Naive B cell (primary cell): ENCODE results near the gene GSTK1. TPM values are rescaled to one million over a fixed set of nuclear protein-coding genes. Genes with fewer than 3 reads are reported as not detected.
"Not testable (repeated sequence)": the region's sequence is repeated elsewhere in the genome, so short reads cannot be mapped to it uniquely, and the experiment has no call there.

Experiments
- ATAC-seq, 2 donors: fragments of 150-1000 bp; cut with Tn5 transposase; 2 replicates each; pipeline ENCODE4 v1.10.0; 2021; ENCODE audit warnings: low read depth in 2 of 2, mild to moderate bottlenecking in 2 of 2, moderate library complexity in 2 of 2
- DNase-seq: peaks from one replicate; pipeline ENCODE4 v3.0.0; 2022
- H3K27ac Mint-ChIP-seq, 6 donors: one replicate each; pipeline ENCODE4 v1.8.0; 2020 to 2022; ENCODE audit warnings: mild to moderate bottlenecking in 6 of 6, mixed read lengths in 6 of 6, moderate library complexity in 5 of 6, inconsistent platforms in 2 of 6
- H3K27me3 Mint-ChIP-seq, 3 donors: one replicate each; pipeline ENCODE4 v1.8.0; 2021 to 2022; ENCODE audit warnings: mixed read lengths in 3 of 3, mild to moderate bottlenecking in 1 of 3
- H3K36me3 Mint-ChIP-seq, 2 donors: one replicate each; pipeline ENCODE4 v1.8.0; 2020 to 2022; ENCODE audit warnings: mixed read lengths in 2 of 2, inconsistent platforms in 1 of 2, mild to moderate bottlenecking in 1 of 2
- H3K4me1 Mint-ChIP-seq, 3 donors: one replicate each; pipeline ENCODE4 v1.8.0; 2020 to 2022; ENCODE audit warnings: mixed read lengths in 3 of 3, inconsistent platforms in 1 of 3, mild to moderate bottlenecking in 1 of 3, moderate library complexity in 1 of 3
- H3K4me3 Mint-ChIP-seq, 8 donors: one replicate each; pipeline ENCODE4 v1.8.0; 2020 to 2022; ENCODE audit warnings: mild to moderate bottlenecking in 8 of 8, mixed read lengths in 8 of 8, moderate library complexity in 8 of 8, inconsistent platforms in 2 of 8
- H3K9me3 Mint-ChIP-seq, 7 donors: one replicate each; pipeline ENCODE4 v1.8.0; 2020 to 2022; ENCODE audit warnings: mixed read lengths in 7 of 7, mild to moderate bottlenecking in 5 of 7, inconsistent platforms in 2 of 7, moderate library complexity in 1 of 7
- polyA plus RNA-seq, 6 donors: library from polyadenylated mRNA; unstranded; fragments of 300-500 nt; fragmentation: Illumina TruSeq; gene quantifications; one replicate each; pipeline ENCODE4 v1.2.3, GENCODE V29; 2021; ENCODE audit warnings: low read depth in 6 of 6

The GSTK1 gene
- polyA plus RNA-seq, 6 donors from 2014 or later, result 180 to 225 (median 204) TPM

DNA sequence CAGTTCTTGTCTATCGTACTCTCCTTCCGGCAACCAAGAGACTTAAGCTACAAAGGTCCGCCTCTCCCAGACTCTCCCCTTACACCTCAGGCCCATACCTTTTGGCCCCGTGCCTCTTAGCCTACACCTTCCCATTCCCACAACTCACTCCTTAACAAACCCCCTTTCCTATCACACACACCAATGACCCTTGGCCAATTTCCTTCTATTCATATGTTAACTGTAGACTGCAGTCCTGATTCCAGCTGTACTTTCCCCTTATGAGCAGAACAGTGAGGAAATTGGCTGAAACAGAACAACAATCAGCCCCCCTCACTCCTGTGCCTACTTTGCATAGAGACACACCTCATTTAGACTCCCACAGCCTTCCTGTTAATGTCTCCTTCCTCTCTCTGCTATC lies 20.1 kb downstream of the GSTK1 start:
- H3K4me3 Mint-ChIP-seq, result peak overlapping the region in 7 of 8 donors; percentile 35 to 76 (median 74)

DNA sequence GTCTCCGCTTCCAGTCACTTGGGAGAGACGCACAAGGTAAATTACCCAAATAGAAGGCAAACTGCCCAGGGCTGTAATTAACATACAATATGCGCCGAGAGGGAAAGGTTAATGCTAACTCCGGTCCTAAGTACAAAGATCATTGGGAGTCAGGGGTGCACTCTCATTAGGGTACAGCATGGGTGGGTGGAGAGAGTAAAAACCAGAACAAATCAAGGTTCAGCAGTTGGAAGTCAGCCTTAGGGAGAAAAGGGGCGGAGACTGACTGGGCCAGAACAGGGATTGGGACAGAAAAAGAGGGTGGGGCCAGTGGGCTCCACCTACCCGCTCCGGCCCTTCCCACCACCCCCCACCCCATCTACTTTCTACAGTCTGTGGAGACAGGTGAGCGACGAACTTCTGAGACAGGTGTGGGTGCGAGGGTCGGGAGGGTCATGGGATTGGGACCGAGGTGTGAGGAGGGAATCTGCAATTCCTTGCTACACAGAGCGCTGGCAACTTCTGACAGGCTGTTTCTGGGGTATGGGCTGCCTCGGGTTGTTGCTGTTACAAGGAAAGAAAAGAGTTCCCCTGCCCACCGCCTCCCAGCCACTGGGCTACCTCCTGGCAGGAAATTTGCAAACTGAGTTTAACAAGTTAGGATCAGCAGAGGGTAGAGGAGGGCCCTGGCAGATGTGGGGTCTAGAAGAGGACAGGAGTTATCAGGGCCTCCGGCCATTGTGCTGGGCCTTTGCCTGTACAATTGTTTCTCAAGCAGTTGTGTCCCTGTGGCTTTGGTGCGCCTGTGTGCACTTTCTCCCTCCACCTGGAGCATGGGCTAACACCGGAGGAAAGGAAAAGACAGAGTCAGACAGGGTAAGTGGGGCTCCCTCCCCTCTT lies 21.6 kb downstream of the GSTK1 start, which contains the start of gene TMEM139:
TMEM139 (plus strand) TSS at position 368 of the 879 bp plus-strand sequence. CDS start 1,000 bp downstream, outside the sequence.
- Mint-ChIP-seq H3K36me3 (no peaks in the 10 kb centered on the region), H3K27me3 (no peaks in the 10 kb centered on the region), H3K4me1 (peaks cover 36 to 54% (median 47%) of the 10 kb centered on the region in 3 donors), H3K9me3 (no peaks in the 10 kb centered on the region), H3K4me3 (peak within 1 kb of the TSS in 7 of 8 donors; percentile 2 to 76 (median 48)), H3K27ac (peak within 1 kb of the TSS in 5 of 6 donors; percentile 39 to 97 (median 80))
- no peak for DNase-seq
- ATAC-seq, result no peak

More for the DNA sequence above, 20.1 kb downstream of the GSTK1 start:
- Mint-ChIP-seq H3K27me3 (no peaks in the 10 kb centered on the region), H3K27ac (peak overlapping the region in 4 of 6 donors; percentile 26 to 89 (median 82)), H3K4me1 (peaks cover 27 to 53% (median 40%) of the 10 kb centered on the region in 3 donors), H3K9me3 (no peaks in the 10 kb centered on the region), H3K36me3 (no peaks in the 10 kb centered on the region)
- ATAC-seq (peak in 1 of 2 donors; percentile 10), DNase-seq (no peak)

DNA sequence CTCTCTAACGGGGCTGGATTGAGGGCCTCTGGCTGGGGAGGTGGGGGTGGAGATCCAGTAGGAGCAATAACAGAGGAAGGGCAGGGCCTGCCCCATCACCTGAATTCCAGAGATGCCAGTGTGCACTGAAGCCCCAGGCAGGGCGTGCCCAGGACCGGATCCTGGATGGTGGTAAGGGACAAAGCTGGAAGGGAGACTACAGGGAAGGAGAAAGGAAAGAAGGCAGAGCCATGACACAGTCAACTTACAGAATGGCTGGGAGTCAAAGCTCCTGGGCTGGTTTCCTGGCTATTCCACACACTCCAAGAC lies 22.2 kb downstream of the GSTK1 start:
- peaks cover 34 to 56% (median 47%) of the 10 kb centered on the region in 3 donors for H3K4me1 Mint-ChIP-seq

DNA sequence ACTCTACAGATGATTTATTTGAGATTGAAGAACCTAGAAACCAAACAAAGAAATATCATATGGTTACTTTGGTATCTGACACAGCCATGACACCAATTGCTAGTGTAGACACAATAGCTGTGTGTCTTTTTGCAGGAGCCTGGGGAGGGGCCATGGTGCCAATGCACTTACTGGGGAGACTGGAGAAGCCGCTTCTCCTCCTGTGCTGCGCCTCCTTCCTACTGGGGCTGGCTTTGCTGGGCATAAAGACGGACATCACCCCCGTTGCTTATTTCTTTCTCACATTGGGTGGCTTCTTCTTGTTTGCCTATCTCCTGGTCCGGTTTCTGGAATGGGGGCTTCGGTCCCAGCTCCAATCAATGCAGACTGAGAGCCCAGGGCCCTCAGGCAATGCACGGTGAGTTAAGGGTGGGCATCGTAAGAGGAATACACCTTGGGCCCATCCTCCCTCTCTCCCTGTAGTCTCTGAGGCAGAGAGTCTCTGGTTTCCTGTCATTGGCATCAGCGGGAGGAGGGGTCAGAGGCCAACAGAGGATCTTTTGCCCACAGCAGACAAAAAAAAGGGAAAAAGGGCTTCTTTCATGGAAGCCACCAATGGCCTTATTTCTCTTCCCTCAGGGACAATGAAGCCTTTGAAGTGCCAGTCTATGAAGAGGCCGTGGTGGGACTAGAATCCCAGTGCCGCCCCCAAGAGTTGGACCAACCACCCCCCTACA lies 22.7 kb downstream of the GSTK1 start:
- H3K36me3 Mint-ChIP-seq, result no peaks in the 10 kb centered on the region
- H3K27me3 Mint-ChIP-seq, result no peaks in the 10 kb centered on the region
- peak overlapping the region in 2 of 8 donors; percentile 33 to 58 for H3K4me3 Mint-ChIP-seq
- no peaks in the 10 kb centered on the region for H3K9me3 Mint-ChIP-seq
- no peak for DNase-seq
- ATAC-seq, result no peak
- peaks cover 35 to 58% (median 48%) of the 10 kb centered on the region in 3 donors for H3K4me1 Mint-ChIP-seq
- H3K27ac Mint-ChIP-seq, result peak overlapping the region in 1 of 6 donors; percentile 97

More for the DNA sequence above, 22.2 kb downstream of the GSTK1 start:
- ATAC-seq (no peak), DNase-seq (no peak)
- Mint-ChIP-seq H3K4me3 (peak overlapping the region in 1 of 8 donors; percentile 2), H3K9me3 (no peaks in the 10 kb centered on the region), H3K36me3 (no peaks in the 10 kb centered on the region), H3K27ac (peak overlapping the region in 3 of 6 donors; percentile 77 to 97 (median 78)), H3K27me3 (no peaks in the 10 kb centered on the region)

DNA sequence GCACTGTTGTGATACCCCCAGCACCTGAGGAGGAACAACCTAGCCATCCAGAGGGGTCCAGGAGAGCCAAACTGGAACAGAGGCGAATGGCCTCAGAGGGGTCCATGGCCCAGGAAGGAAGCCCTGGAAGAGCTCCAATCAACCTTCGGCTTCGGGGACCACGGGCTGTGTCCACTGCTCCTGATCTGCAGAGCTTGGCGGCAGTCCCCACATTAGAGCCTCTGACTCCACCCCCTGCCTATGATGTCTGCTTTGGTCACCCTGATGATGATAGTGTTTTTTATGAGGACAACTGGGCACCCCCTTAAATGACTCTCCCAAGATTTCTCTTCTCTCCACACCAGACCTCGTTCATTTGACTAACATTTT lies 23.3 kb downstream of the GSTK1 start:
- ATAC-seq (no peak), DNase-seq (no peak)
- no peaks in the 10 kb centered on the region for H3K9me3 Mint-ChIP-seq
- H3K4me1 Mint-ChIP-seq, result peaks cover 40 to 63% (median 53%) of the 10 kb centered on the region in 3 donors
- H3K27me3 Mint-ChIP-seq, result no peaks in the 10 kb centered on the region
- peak overlapping the region in 6 of 8 donors; percentile 19 to 96 (median 57) for H3K4me3 Mint-ChIP-seq
- peaks cover 0 to 5% of the 10 kb centered on the region in 2 donors for H3K36me3 Mint-ChIP-seq
- H3K27ac Mint-ChIP-seq, result peak overlapping the region in 3 of 6 donors; percentile 5 to 63 (median 22)

DNA sequence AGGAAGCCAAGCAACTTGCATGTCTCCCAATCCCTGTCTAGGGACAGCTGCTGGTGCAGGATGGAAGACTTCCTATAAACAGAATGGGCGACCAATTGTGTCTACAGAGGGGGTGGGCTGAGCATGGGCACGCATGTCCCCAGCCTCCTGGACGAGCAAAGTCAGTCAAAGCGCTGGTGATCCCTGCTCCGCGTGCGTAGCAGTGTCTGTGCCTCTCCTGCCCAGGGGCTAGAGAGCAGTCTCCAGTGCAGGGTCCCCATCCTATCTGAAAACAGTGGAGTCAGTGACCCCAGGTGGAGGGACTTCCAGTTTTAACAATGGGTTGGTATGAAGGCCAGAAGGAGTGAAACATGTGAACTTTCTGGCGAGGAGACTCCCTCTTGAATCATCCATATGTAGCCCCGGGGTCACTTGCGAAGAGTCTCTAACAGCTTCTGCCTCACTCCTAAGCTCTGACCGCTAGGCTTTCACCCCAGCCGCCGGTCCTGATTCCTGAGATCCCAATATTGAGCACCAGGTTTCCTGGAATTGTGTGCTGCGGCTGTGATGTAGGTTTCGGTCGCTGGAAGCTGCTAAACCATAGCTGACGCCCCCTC lies 24.2 kb downstream of the GSTK1 start:
- H3K27me3 Mint-ChIP-seq, result no peaks in the 10 kb centered on the region
- peaks cover 0 to 7% of the 10 kb centered on the region in 2 donors for H3K36me3 Mint-ChIP-seq
- peak overlapping the region; percentile 93 to 99 (median 98) for H3K4me3 Mint-ChIP-seq
- H3K4me1 Mint-ChIP-seq, result peaks cover 42 to 71% (median 56%) of the 10 kb centered on the region in 3 donors
- DNase-seq (no peak), ATAC-seq (no peak)
- no peaks in the 10 kb centered on the region for H3K9me3 Mint-ChIP-seq
- H3K27ac Mint-ChIP-seq, result peak overlapping the region; percentile 88 to 97 (median 92)

DNA sequence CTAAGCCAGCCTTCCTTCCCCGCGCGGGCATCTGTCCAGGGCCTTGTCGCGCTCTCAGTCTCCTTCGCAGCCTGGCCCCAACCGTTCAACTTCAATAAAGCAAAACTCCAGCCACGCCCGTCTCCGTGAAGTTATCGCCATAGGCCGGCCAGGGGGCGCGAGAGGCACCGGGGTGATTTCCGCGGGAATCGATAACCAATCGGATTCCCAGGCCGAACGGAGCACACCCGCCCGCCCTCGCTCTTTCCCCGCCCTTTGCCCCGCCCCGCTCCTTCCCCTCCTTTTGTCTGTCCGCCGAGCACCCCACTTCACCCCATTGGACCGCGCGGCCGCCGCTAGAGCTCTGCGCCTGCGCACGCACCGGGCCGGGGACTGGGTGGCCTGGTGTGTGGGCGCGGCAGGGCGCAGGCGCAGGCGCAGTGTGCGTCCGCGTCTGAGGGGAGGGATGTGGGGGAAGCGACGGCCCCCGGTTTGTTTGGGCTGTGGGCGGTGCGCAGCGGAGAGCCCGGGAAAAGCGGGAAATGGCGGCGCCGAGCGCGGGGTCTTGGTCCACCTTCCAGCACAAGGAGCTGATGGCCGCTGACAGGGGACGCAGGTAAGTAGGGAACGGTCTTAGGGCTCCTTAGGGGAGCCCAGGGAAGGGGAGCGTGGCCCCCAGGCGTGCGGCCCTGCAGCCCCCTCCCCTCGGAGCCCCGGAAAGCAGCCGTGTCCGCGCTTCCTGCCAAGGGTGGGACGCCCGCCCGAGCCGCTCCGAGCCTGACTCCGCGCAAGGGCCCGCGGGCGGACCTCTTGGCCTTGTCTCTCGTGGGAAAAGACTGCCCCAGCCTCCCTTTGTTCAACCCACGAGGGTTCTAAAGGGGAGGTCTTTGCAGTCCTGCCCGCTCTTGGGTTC lies 24.9 kb downstream of the GSTK1 start, which contains the start of gene CASP2:
CASP2 (plus strand) TSS at position 417 of the 892 bp plus-strand sequence; CDS start at position 522, 105 bp downstream.
- ATAC-seq (peak; percentile 89 to 91), DNase-seq (peak; percentile 99)
- Mint-ChIP-seq H3K27ac (peak within 1 kb of the TSS; percentile 90 to 97 (median 96)), H3K36me3 (peaks cover 0 to 7% of the 10 kb centered on the region in 2 donors), H3K4me1 (peaks cover 41 to 71% (median 55%) of the 10 kb centered on the region in 3 donors), H3K27me3 (no peaks in the 10 kb centered on the region), H3K4me3 (peak within 1 kb of the TSS; percentile 93 to 99 (median 98)), H3K9me3 (no peaks in the 10 kb centered on the region)

DNA sequence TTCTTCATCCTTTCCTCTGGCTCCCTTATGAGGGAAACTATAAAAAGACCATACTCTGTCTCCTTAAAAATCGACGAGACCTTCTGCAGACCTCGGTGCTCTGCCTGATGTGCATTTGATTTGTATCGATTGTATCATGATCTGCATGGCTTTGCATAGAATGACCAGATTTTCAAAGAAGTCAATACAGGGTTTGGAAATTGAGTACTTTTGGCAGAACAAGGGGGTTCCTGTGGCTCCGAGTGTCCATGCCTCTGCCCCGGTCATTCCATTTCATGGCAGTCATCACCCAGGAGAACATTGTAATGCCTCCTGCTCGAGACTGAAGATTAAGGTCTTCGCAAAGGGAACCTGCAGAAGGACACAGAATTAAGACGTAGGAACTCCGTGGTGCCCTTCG lies 25.6 kb downstream of the GSTK1 start:
- Mint-ChIP-seq H3K27me3 (no peaks in the 10 kb centered on the region), H3K9me3 (no peaks in the 10 kb centered on the region), H3K4me3 (peak overlapping the region; percentile 93 to 99 (median 98)), H3K36me3 (peaks cover 0 to 7% of the 10 kb centered on the region in 2 donors), H3K4me1 (peaks cover 35 to 71% (median 48%) of the 10 kb centered on the region in 3 donors), H3K27ac (peak overlapping the region in 5 of 6 donors; percentile 90 to 96 (median 95))
- DNase-seq (no peak), ATAC-seq (no peak)

DNA sequence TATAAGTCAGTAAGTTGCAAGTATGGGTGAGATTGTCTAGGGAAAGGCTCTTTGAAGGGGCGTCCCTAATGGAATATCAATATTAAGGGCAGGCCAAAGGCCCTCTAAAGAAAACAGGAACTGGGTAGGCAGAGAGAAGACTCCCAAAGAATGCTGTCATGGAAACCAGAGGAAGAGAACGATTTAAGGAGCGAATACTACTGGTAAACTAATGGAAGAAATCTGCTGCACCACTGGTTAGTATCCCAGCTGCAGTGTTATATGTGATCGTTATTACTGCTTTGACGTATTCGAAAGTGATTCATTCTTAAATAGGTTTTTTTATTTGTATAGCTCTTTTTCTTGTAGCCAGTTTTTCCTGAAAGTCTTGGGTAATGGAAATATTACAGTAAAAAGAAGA lies 26.2 kb downstream of the GSTK1 start:
- H3K4me3 Mint-ChIP-seq, result peak overlapping the region; percentile 93 to 99 (median 98)
- ATAC-seq (no peak), DNase-seq (no peak)
- no peaks in the 10 kb centered on the region for H3K27me3 Mint-ChIP-seq
- peaks cover 6 to 10% of the 10 kb centered on the region in 2 donors for H3K36me3 Mint-ChIP-seq
- H3K4me1 Mint-ChIP-seq, result peaks cover 29 to 69% (median 44%) of the 10 kb centered on the region in 3 donors
- H3K27ac Mint-ChIP-seq, result peak overlapping the region in 3 of 6 donors; percentile 4 to 95 (median 54)
- no peaks in the 10 kb centered on the region for H3K9me3 Mint-ChIP-seq

DNA sequence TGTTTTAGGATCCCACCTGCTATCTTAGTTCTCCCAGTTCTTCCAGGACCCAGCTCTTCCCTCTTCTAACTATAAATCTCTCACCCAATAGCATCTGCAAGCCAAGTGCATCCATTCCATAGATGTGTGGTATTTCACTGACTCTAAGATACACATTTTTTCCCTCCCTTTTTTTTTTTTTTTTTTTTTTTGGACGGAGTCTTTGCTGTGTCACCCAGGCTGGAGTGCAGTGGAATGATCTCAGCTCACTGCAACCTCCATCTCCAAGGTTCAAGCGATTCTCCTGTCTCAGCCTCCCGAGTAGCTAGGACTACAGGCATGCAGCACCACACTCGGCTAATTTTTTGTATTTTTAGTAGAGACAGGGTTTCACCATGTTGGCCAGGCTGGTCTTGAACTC lies 26.6 kb downstream of the GSTK1 start:
- peak overlapping the region; percentile 93 to 99 (median 98) for H3K4me3 Mint-ChIP-seq
- H3K4me1 Mint-ChIP-seq, result peaks cover 27 to 68% (median 44%) of the 10 kb centered on the region in 3 donors
- not testable (repeated sequence) for ATAC-seq

DNA sequence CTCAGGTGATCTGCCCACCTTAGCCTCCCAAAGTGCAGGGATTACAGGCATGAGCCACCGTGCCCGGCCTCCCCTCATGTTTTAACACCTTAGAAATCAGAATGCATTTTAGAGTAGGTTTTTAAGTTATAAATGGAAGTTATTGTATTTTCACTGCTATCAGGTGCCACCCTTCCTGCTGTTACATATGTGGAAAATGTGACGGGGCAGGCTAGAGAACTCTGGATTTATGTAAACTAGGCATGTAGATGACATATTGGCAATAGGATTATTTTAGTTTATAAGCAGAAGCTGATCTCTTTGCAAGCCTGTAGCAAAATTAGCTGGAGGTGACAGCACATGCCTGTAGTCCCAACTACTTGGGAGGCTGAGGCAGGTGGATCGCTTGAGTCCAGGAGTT lies 27.1 kb downstream of the GSTK1 start:
- DNase-seq (no peak), ATAC-seq (no peak)
- Mint-ChIP-seq H3K4me1 (peaks cover 28 to 71% (median 43%) of the 10 kb centered on the region in 3 donors), H3K9me3 (no peaks in the 10 kb centered on the region), H3K27ac (peak overlapping the region in 2 of 6 donors; percentile 11 to 29), H3K36me3 (peaks cover 10 to 15% of the 10 kb centered on the region in 2 donors), H3K27me3 (no peaks in the 10 kb centered on the region), H3K4me3 (peak overlapping the region; percentile 93 to 99 (median 98))

More for the DNA sequence above, 26.6 kb downstream of the GSTK1 start:
- not testable (repeated sequence) for H3K27me3 Mint-ChIP-seq, H3K9me3 Mint-ChIP-seq, DNase-seq
- peaks cover 8 to 15% of the 10 kb centered on the region in 2 donors for H3K36me3 Mint-ChIP-seq
- H3K27ac Mint-ChIP-seq, result peak overlapping the region in 2 of 6 donors; percentile 32 to 62

DNA sequence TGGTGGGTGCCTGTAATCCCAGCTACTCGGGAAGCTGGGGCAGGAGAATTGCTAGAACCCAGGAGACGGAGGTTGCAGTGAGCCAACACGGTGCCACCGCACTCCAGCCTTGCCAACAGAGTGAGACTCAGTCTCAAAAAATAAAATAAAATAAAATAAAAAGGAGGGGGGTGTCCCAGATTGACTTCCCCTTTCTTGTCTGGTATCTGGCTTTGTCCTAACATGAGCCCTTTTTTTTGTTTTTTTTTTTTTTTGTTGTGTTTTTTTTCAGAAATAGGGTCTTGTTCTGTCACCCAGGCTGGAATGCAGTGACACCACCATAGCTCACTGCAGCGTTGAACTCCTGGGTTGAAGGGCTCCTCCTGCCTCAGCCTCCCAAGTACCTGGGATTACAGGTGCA lies 29.6 kb downstream of the GSTK1 start:
- DNase-seq (no peak), ATAC-seq (no peak)
- H3K27ac Mint-ChIP-seq, result no peak overlapping the region
- H3K4me1 Mint-ChIP-seq, result peaks cover 37 to 72% (median 52%) of the 10 kb centered on the region in 3 donors
- no peak overlapping the region for H3K4me3 Mint-ChIP-seq
- no peaks in the 10 kb centered on the region for H3K27me3 Mint-ChIP-seq
- peaks cover 21% of the 10 kb centered on the region in 2 donors for H3K36me3 Mint-ChIP-seq
- H3K9me3 Mint-ChIP-seq, result no peaks in the 10 kb centered on the region
